ENCODE data around the gene AACS. TPM values are rescaled to one million over a fixed set of nuclear protein-coding genes. Genes with fewer than 3 reads are reported as not detected.
A peak's percentile ranks its signal among the peaks of the same experiment; 100 is the strongest.

AACS gene
- total and polyA plus RNA-seq, 2 experiments from 2014 or later: 24.2 to 33.2 TPM

- Histone ChIP-seq H3K4me3 (no peak overlapping the region), H3K4me1 (ENCODE audit: insufficient read depth) (peaks cover 20% of the 10 kb centered on the region), H3K9me3 (ENCODE audit: low read depth) (no peaks in the 10 kb centered on the region), H3K27me3 (no peaks in the 10 kb centered on the region), H3K4me2 (no peak overlapping the region), H4K20me1 (ENCODE audit: insufficient read depth, poor library complexity, severe bottlenecking) (no peaks in the 10 kb centered on the region), H2AFZ (no peak overlapping the region), H3K27ac (peak overlapping the region; percentile 31), H3K79me2 (no peaks in the 10 kb centered on the region), H3K36me3 (replicated peaks; ENCODE audit: insufficient read depth, low read depth) (no peaks in the 10 kb centered on the region), H3K9me2 (replicated peaks; ENCODE audit: insufficient read depth) (no peaks in the 10 kb centered on the region)
- TF ChIP-seq EZH2 (IDR thresholded peaks at IDR 0.05; ENCODE audit: borderline replicate concordance) (no peak), EZH2phosphoT487 (IDR thresholded peaks at IDR 0.05; ENCODE audit: low read depth, severe bottlenecking, unreplicated experiment) (no peak)
- TF ChIP-seq, protein P1, sequence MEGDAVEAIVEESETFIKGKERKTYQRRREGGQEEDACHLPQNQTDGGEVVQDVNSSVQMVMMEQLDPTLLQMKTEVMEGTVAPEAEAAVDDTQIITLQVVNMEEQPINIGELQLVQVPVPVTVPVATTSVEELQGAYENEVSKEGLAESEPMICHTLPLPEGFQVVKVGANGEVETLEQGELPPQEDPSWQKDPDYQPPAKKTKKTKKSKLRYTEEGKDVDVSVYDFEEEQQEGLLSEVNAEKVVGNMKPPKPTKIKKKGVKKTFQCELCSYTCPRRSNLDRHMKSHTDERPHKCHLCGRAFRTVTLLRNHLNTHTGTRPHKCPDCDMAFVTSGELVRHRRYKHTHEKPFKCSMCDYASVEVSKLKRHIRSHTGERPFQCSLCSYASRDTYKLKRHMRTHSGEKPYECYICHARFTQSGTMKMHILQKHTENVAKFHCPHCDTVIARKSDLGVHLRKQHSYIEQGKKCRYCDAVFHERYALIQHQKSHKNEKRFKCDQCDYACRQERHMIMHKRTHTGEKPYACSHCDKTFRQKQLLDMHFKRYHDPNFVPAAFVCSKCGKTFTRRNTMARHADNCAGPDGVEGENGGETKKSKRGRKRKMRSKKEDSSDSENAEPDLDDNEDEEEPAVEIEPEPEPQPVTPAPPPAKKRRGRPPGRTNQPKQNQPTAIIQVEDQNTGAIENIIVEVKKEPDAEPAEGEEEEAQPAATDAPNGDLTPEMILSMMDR (IDR thresholded peaks at IDR 0.05; ENCODE audit: poor library complexity): no peak
- no peak for DNase-seq (ENCODE audit: low spot score)
- WGBS (ENCODE audit: low lambda C conversion rate, missing lambda C conversion rate): 86% methylated on average over 12 of the region's 12 CpGs
Measured at GRCh38 chr12:125120566-125120965, 55.3 kb downstream of the AACS start.

GRCh38 chr12:125121106-125121505, 55.9 kb downstream of the AACS start:
- TF ChIP-seq, protein P1 (IDR thresholded peaks at IDR 0.05; ENCODE audit: poor library complexity): no peak
- TF ChIP-seq EZH2phosphoT487 (IDR thresholded peaks at IDR 0.05; ENCODE audit: low read depth, severe bottlenecking, unreplicated experiment): no peak
- TF ChIP-seq EZH2 (IDR thresholded peaks at IDR 0.05; ENCODE audit: borderline replicate concordance): no peak
- no peak overlapping the region for H2AFZ ChIP-seq
- H3K9me3 ChIP-seq (ENCODE audit: low read depth): no peaks in the 10 kb centered on the region
- no peak for DNase-seq (ENCODE audit: low spot score)
- WGBS (ENCODE audit: low lambda C conversion rate, missing lambda C conversion rate): 93% methylated on average over 14 of the region's 14 CpGs
- peaks cover 20% of the 10 kb centered on the region for H3K4me1 ChIP-seq (ENCODE audit: insufficient read depth)
- H4K20me1 ChIP-seq (ENCODE audit: insufficient read depth, poor library complexity, severe bottlenecking): no peaks in the 10 kb centered on the region
- H3K9me2 ChIP-seq (replicated peaks; ENCODE audit: insufficient read depth): no peaks in the 10 kb centered on the region
- H3K4me3 ChIP-seq: no peak overlapping the region
- H3K36me3 ChIP-seq (replicated peaks; ENCODE audit: insufficient read depth, low read depth): no peaks in the 10 kb centered on the region
- no peak overlapping the region for H3K27ac ChIP-seq
- no peaks in the 10 kb centered on the region for H3K27me3 ChIP-seq
- no peak overlapping the region for H3K4me2 ChIP-seq
- H3K79me2 ChIP-seq: no peaks in the 10 kb centered on the region

- 90% methylated on average over 14 of the region's 14 CpGs for WGBS (ENCODE audit: low lambda C conversion rate, missing lambda C conversion rate)
- DNase-seq (ENCODE audit: low spot score): no peak
- Histone ChIP-seq H3K4me1 (ENCODE audit: insufficient read depth) (peaks cover 20% of the 10 kb centered on the region), H3K79me2 (no peaks in the 10 kb centered on the region), H3K9me2 (replicated peaks; ENCODE audit: insufficient read depth) (no peaks in the 10 kb centered on the region), H4K20me1 (ENCODE audit: insufficient read depth, poor library complexity, severe bottlenecking) (no peaks in the 10 kb centered on the region), H2AFZ (no peak overlapping the region), H3K4me3 (no peak overlapping the region), H3K27me3 (no peaks in the 10 kb centered on the region), H3K36me3 (replicated peaks; ENCODE audit: insufficient read depth, low read depth) (no peaks in the 10 kb centered on the region), H3K4me2 (no peak overlapping the region), H3K27ac (no peak overlapping the region), H3K9me3 (ENCODE audit: low read depth) (no peaks in the 10 kb centered on the region)
- TF ChIP-seq, protein P1 (IDR thresholded peaks at IDR 0.05; ENCODE audit: poor library complexity): no peak
- TF ChIP-seq EZH2phosphoT487 (IDR thresholded peaks at IDR 0.05; ENCODE audit: low read depth, severe bottlenecking, unreplicated experiment): no peak
- no peak for TF ChIP-seq EZH2 (IDR thresholded peaks at IDR 0.05; ENCODE audit: borderline replicate concordance)
Measured at GRCh38 chr12:125122668-125123067, 57.4 kb downstream of the AACS start.

Data from hepatocyte (in vitro differentiated cells).